NCI-H2196 treated with DMSO at 0.1 percent for 48 hours (cell line): ENCODE measurements around the gene TGM1.
A peak's percentile ranks its signal among the peaks of the same experiment; 100 is the strongest.
"Not testable (repeated sequence)": the region's sequence is repeated elsewhere in the genome, so short reads cannot be mapped to it uniquely, and the experiment has no call there.

Experiments used
- DNase-seq: peaks from one replicate; lab custom pipeline; 2025; ENCODE audit not compliant: unreplicated experiment; lab: John Stamatoyannopoulos, UW

The TGM1 gene

DNA sequence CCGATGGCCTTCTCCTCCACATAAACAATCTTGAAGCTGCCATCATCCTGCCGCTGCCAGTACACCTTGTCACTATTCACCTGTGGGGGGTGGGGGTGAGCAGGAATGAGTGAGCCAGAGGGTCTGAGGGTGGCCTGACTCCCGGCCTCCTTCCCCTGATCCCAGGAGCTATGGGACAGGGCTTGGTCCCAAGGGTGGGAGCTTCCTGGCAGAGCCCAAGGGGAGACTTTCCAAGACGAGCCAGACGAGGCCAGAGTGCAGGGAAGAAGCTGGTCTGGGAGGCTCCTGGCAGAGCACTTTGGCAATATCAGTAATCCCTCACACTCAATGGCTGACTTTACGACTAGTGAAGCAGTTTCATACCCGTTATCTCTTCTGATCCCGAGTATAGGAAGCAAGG, 7.5 kb downstream of the TGM1 start:
- no peak for DNase-seq

DNA sequence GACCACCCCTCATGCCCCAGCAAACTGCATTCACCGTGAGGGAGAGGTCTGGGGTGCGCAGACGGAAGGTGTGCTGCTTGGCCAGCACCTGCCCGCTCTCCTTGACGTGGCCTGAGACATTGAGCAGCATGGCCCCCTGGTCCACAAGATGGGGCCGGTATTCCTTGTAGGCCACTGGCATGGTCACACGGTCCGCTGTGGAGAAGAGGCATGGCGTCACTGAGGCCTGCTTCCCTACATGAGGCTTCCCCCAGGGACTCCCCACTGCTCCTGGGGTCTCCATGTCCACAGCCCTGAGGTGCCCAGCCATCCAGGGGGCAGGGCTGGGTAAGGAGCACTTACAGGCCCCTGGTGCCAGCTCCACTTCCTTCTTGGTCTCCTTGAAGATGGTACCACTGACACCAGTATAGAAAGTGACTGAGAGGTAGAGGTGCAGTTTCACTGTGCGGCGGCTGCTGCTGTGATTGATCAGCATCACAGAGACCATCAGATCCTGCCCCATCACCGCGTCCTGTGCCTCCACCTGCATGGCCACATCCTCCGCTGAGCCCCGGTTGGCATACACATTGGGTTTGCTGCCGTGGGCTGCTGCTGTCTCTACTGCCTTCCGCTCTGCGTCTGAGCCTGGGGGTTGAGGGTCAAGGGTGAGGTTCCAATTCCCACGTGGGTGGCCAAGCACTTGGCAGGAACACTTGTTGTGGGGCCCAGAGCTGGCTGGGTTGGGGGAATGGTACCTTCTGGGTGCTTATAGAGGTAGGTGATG, 8.2 kb downstream of the TGM1 start:
- no peak for DNase-seq

DNA sequence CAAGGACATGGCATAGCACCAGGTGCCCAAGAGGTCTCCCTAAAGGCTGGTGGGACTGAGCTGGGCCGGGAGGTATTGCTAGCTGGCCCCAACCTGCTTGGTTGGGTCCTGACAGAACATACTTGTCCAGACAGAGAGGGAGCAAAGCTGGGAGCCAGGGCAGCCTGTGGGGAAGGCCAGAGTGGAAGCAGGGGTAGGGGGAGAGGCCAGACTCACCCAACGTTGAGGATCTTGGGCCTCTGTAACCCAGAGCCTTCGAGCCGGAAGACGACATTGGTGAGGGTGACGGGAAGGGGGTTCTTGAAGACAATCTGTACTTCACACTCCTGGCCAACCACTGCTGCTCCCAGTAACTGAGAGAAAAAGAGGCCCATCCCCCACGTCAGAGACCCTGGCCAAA, 9.0 kb downstream of the TGM1 start:
- DNase-seq = no peak

DNA sequence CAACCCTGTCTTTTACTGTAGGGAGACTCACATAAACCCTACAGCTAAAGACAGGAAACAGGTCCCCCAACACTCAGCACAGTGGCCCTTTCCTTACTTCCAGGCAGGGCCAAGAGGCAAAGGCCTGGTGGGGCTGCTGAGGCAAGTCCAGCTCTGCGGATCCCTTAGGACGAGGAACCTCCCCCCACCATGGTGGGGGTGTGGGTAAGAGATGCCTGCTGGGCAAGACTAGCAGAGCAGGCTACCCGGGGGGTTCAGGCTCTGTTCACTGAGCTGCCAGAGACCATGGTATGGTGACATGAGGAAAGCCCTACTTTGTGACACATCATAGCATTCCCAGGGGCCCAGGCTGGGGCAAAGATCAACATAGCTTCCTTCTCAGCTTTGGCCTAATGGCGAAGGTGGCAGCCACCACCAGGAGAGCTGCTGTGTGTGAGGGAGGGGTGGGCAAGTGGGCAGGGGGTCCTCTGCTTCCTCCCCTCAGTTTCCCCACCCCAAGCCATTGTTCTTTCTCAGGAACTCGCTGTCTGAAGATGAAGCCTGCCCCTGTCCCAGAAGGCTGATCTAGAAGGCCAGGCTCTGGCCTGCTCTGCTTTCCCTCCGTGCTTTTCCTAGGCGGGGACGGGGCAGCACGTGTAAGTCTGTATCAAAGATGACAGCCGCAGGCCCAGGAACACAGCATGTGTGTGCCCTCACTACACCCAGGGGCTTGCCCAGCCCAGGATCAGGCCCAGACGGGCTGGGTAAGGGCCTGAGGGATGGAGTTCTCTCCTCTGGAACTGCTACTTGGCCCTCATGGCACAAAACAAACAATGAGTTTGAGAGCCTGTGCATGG, 10.5 kb downstream of the TGM1 start:
- no peak for DNase-seq

DNA sequence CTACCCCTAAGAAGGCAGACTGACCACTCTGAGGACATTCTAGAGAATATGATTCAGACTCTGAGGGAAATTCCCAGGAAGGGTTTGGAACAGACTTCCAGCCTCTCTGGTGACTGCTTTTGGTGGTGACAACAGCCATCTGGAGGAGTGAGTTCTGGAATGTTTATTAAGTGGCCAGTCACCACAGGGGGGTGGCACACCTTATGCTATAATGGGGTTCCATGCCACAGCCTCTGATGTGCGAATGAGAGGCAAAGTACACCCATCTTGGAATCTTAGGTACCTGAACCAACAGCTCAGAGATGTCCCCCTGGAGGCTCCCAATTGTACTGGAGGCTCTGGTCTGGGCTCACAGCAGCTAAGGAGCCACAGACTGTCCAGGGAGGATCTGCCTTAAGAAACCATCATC, 11.1 kb downstream of the TGM1 start:
- no peak for DNase-seq

DNA sequence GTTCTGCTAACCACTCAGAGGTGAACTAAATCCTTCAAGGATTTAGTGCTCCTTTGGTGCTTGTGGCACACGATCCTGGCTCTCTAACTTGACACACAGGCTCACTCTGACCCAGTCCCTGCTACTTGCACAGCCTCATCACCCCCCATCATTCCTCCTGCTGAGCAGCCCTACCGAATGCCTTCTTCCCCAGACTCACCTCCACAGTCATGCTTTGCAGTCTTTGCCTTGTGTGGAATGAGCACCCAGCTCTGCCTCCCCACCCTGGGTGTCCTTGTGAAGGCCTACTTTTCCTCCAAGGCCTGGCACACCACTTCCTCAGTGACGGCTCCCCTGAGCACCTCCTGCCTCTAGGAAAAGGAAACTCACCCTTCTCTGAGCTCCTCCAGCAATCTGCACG, 12.6 kb downstream of the TGM1 start:
- no peak for DNase-seq

DNA sequence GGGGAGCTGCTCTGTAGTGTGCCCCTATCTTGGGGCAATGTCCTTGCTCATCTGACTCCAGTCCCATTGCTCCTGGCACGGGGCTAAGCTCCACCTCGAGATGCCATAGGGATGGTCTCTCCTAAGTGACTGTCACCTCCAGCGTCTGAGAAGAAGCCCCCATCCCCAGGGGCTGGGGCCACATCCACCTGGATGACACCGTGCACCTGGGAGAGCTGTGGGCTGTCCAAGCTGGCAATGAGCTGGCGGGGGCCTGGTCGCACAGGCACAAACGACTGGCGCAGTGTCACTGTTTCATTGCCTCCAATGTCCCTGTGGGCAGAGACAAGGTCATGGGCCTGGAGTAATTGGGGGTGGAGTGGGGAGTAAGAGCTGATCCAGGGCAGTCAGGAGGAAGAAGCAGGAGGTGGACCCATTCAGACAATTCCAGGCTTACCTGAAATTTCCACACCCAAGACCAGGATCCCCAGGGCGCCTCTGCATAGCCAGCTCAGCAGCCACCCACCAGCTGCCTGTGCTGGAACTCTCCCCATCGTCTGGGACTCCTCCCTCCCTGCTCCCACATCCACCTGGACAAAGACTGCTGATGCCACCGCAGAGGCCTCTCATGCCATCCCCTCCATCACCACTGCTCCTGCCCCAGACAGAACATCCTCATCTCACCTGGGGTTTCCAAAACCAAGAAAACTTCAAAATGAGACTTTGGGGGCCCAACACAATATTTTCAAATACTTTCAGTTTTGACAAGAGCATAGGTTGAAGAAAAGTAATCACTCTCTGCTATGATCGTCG, 13.6 kb downstream of the TGM1 start:
- no peak for DNase-seq

DNA sequence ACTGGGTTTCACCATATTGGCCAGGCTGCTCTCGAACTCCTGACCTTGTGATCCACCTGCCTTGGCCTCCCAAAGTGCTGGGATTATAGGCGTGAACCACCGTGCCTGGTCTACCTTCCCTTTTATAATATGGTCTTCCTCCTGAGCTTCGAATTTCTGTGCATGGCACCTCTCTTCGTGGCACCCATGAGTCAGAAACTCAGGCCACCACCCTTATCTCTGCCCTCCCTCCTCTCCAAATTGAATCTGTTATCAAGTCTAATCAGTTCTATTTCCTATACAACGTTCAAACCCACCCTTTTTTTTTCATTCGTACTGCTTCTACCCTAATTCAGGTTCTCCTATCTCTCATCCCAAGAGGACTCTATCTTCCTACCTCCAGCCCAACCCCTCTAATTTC, 15.6 kb downstream of the TGM1 start:
- DNase-seq = no peak

DNA sequence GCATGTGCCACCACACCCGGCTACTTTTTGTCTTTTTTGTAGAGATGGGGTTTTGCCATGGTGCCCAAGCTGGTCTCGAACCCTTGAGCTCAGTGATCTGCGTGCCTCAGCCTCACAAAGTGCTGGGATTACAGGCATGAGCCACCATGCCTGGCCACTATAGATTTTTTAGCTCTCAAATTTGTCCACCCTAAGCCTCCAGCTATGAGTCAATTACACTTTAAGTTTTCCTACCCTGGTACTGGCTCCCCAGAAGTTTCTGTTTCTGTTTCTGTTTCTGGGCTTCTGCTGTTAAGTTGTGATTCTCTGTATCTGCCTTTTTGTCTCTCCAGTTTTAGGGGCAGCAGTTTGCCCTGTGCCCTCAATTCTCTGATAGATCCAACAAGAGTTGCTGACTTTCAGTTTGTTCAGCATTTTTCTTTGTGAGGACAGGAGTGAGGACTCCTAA, 16.2 kb downstream of the TGM1 start:
- DNase-seq = no peak

DNA sequence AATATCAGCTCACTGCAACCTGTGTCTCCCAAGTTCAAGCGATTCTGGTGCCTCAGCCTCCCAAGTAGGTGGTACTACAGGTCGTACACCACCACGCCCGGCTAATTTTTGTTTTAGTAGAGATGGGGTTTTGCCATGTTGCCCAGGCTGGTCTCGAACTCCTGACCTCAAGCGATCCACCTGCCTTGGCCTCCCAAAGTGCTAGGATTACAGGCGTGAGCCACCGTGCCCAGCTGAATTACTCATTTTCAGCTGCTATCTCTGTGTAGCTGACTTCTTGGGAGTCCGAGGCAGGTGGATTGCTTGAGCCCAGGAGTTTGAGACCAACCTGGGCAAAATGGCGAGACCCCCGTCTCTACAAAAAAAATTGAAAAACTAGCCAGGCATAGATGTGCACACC, 17.6 kb downstream of the TGM1 start:
- DNase-seq = not testable (repeated sequence)

DNA sequence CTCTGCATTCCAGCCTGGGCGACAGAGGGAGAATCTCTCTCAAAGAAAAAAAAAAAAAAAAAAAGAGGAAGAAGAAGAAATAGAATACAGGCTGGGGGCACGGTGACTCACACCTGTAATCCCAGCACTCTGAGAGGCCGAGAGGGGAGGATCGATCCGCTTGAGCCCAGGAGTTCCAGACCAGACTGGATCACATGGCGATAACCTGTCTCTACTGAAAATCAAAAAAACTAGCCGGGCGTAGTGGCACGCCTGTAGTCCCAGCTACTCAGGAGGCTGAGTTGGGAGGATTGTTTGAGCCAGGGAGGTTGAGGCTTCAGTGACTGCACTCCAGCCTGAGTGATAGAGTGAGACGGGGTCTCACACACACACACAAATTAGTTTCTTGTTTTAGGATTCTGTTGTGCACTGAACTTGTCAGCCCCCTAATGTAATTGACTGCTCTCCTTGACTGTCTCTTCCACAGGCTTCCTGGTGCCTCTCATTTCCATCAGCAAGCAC, 19.6 kb downstream of the TGM1 start:
- DNase-seq = no peak

DNA sequence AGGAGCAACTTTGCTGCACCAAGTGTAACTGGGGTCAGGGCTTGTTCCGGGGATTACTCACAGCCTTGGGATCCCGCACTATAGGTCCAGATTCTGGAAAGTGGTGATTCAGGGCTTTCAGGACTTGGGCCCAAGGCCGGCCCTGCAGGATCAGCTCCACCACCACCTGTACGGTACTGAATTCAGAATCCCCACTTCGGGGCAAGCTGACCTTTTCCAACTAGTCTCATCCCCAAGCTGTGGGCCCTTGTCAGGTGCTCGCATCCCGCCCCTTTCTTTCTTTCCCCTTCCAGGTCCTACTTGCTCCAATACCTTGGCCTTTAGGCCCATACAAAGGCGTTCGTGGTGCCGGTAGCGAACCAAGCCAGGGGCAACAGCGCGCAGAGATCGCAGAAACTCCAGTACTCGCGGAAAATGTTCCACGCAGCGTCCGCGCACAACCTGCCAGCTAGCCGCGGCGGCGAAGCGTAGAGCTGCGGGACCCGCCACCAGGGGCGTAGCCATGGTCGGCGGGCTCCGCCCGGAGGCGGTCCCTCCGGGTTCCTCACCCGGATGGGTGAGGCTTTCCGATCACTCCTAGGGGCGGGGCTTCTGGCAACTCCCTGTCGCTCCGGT, 21.0 kb downstream of the TGM1 start:
- peak; percentile 97 for DNase-seq

DNA sequence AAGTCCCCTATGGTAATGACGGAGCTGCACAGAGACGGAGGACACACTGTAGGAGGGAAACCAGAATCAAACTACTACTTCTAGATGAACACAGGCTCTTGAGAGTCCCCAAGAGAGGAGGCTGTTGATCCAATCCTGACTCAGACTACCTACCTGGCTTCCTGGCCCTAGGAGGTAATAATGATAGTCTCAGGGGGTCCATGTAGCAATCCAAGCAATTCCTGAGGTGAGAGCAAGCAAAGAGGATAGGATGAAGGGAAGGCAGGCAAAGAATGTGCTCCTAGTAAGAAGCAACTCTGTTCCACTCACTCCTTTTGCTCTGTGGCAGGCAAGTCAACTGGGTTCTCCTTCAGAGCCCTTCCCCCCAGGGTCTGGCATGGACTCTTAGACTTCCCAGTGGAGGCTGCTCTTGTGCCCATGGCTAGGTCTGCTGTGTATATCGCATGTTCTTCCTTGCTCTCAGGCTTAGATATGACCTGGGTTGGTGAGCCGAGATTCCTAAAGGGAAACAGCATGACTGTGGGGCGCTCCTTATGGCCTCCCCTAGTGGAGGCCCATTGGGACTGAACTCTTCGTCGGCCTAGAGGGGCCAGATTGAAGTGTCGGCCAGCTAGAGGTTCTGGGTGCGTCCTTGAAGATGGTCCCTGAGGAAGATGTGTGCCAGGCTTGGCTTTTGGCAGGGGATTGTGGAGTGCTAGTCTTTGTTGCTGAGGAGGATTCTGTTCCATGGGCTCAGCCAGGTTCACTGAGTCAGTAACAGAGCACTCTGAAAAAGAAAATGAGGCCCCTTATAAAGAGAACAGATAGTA, 22.7 kb downstream of the TGM1 start:
- DNase-seq = no peak

DNA sequence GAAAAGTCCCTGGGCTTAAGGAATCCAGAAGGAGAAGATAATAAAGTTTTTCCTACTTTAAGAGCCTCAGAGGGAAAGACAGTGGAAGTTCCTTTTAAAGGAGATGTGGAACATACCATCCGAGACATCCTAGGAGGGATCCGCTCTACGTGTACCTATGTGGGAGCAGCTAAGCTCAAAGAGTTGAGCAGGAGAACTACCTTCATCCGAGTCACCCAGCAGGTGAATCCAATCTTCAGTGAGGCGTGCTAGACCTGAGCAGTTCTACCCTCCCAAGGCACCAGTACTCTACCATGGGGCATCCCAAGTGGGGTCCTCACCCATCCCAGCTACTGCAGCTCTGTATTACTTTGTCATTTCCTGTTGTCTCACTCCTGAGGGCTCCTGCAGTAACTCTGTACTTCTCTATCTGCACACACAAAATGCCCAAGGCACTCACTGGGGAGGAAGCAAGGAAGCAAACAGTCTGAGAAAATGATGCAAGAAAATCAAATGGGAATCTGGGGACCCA, 24.4 kb downstream of the TGM1 start:
- no peak for DNase-seq

DNA sequence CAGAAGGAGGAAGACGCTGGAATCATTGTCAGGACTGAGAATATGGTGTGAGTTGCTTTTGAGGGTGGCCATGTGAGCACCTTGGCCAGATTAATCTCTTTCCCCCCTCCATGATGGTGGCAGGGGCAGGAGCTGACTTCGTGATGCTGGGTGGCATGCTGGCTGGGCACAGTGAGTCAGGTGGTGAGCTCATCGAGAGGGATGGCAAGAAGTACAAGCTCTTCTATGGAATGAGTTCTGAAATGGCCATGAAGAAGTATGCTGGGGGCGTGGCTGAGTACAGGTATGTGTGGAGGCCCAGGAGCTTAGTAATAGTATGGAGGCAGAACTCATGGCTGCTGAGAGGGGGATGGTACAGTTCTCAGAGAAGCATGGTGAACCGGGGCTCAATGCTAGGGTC, 24.9 kb downstream of the TGM1 start:
- no peak for DNase-seq

DNA sequence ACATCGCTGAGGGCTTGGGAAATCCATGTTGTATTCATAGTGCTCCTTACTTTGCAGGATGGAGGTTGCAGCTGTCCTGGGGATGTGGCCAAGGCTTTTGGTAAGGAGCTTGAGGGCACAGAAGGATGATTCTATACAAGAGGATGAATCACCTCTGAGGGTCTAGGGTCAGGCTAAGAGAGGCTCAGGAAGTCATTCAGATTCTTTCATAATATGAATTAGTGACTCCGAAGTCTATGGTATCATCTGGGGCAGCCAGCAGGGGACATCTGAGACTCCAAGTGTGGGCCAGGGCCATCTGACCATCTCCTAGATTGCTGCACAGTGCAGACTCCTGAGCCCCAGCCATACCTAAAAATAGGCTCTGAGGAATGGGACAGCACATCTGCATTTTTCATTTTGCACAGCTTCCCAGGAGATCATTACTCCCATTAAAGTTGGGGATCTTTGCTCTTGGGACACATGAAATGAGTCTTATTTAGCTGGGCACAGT, 25.5 kb downstream of the TGM1 start:
- no peak for DNase-seq

DNA sequence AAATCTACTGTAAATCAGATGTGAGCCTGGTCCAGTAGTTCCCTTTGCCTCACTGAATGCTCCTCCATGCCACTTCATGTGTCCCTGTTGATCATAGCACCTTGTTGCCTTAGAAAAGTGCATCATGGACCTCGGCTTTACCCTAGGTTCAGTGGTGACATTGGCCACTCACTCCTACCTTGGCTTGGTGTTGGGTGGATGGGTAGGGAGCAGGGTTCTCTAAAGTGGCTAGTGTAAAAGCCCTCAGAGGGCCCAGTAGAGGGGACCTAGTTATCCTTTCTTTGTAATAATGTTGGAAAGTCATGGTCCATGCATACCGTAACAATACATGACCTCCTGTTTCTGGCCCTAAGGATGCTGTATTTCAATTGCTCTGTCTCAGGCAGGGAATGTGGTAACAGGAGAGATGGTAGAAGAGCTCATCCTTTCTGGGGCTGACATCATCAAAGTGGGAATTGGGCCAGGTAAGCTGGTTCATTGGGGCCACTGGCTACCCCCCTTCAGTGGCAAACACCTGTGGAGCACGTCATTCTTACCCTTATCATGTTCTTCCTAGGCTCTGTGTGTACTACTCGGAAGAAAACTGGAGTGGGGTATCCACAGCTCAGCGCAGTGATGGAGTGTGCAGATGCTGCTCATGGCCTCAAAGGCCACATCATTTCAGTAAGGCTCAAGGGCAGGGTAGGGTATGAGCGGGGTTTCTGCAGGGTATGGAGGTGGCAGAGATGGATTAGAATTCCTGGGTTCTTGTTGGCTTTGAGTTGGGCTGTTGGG, 26.1 kb downstream of the TGM1 start:
- no peak for DNase-seq

DNA sequence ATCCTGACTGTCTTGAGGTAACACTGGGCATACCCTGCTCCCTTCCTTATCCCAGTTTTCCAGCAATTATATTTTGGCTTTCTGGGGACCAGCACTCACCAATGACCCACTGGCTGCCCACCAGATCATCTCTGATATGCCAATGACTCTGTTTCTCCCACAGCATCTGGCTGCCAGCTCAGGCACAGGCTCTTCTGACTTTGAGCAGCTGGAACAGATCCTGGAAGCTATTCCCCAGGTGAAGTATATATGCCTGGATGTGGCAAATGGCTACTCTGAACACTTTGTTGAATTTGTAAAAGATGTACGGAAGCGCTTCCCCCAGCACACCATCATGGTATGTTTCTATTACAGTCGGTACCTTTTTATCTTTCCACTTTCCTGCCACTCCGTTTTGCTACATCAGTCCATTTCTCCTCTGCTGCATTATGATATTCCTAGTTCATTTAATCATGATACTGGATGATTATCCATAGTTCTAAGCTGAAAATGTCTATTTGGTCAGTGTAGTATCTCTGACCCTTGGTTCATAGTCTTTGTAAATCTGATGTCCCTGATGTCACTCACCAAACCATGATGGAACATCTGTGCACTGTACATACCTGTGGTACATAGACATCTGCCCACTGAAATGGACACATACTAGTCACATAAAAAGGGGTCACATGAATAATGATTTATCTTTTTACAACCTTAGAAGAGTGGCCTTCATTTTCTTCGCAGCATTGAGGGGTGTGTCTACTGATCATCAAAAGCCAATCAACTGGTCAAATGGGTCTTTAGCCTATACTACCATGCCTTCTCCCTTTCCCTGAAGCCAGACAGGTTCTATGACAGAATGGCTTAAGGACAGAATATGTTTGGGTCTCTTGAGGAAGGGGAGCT, 26.9 kb downstream of the TGM1 start:
- no peak for DNase-seq
